ENCODE results near the gene SEPTIN7. TPM values are rescaled to one million over a fixed set of nuclear protein-coding genes. Genes with fewer than 3 reads are reported as not detected.
"Not testable (repeated sequence)": the region's sequence is repeated elsewhere in the genome, so short reads cannot be mapped to it uniquely, and the experiment has no call there.

SEPTIN7 gene
- 154 and 188 TPM in 2 replicates for total RNA-seq

GRCh38 chr7:35800718-35801391 lies at the start of gene SEPTIN7:
TSS of gene SEPTIN7 (plus strand) at chr7:35801057. CDS start at chr7:35801210, 153 bp downstream.
- TF ChIP-seq CTCF (conservative IDR thresholded peaks at IDR 0.05; ENCODE audit: low read depth, low read length) = no peak
- peak; percentile 81 for DNase-seq (ENCODE audit: low read depth)

GRCh38 chr7:35752742-35753141 lies 48.1 kb upstream of the SEPTIN7 start:
- no peak for TF ChIP-seq CTCF (conservative IDR thresholded peaks at IDR 0.05; ENCODE audit: low read depth, low read length)
- DNase-seq (ENCODE audit: low read depth) = no peak
- H3K4me3 ChIP-seq (ENCODE audit: low read depth, low read length) = no peak overlapping the region

More at GRCh38 chr7:35800718-35801391, at the start of gene SEPTIN7:
- peak within 1 kb of the TSS; percentile 87 for H3K4me3 ChIP-seq (ENCODE audit: low read depth, low read length)

- TF ChIP-seq CTCF (conservative IDR thresholded peaks at IDR 0.05; ENCODE audit: low read depth, low read length) = no peak
- no peak for DNase-seq (ENCODE audit: low read depth)
Observed at GRCh38 chr7:35753761-35754603, 46.9 kb upstream of the SEPTIN7 start.

GRCh38 chr7:35754741-35755140 lies 46.1 kb upstream of the SEPTIN7 start:
- no peak for TF ChIP-seq CTCF (conservative IDR thresholded peaks at IDR 0.05; ENCODE audit: low read depth, low read length)

More at GRCh38 chr7:35753761-35754603, 46.9 kb upstream of the SEPTIN7 start:
- H3K4me3 ChIP-seq (ENCODE audit: low read depth, low read length) = no peak overlapping the region

GRCh38 chr7:35755711-35756110 lies 45.1 kb upstream of the SEPTIN7 start:
- no peak for TF ChIP-seq CTCF (conservative IDR thresholded peaks at IDR 0.05; ENCODE audit: low read depth, low read length)

More at GRCh38 chr7:35754741-35755140, 46.1 kb upstream of the SEPTIN7 start:
- DNase-seq (ENCODE audit: low read depth) = no peak
- no peak overlapping the region for H3K4me3 ChIP-seq (ENCODE audit: low read depth, low read length)

GRCh38 chr7:35756453-35756852 lies 44.4 kb upstream of the SEPTIN7 start:
- not testable (repeated sequence) for H3K4me3 ChIP-seq (ENCODE audit: low read depth, low read length)

More at GRCh38 chr7:35755711-35756110, 45.1 kb upstream of the SEPTIN7 start:
- no peak overlapping the region for H3K4me3 ChIP-seq (ENCODE audit: low read depth, low read length)
- DNase-seq (ENCODE audit: low read depth) = no peak

GRCh38 chr7:35757574-35757973 lies 43.3 kb upstream of the SEPTIN7 start:
- no peak for TF ChIP-seq CTCF (conservative IDR thresholded peaks at IDR 0.05; ENCODE audit: low read depth, low read length)
- no peak overlapping the region for H3K4me3 ChIP-seq (ENCODE audit: low read depth, low read length)
- DNase-seq (ENCODE audit: low read depth) = no peak

More at GRCh38 chr7:35756453-35756852, 44.4 kb upstream of the SEPTIN7 start:
- DNase-seq (ENCODE audit: low read depth) = not testable (repeated sequence)
